Keratinocyte (primary cell): Measurements from ENCODE around the gene SCNN1B. TPM values are rescaled to one million over a fixed set of nuclear protein-coding genes. Genes with fewer than 3 reads are reported as not detected.

Source experiments
- DNase-seq: peaks from one replicate; pipeline ENCODE4 v3.0.0-alpha.2; 2011; ENCODE audit warnings: low read depth, missing footprints, low spot score
- FAIRE-seq: peaks from 2 replicates; lab custom pipeline; 2011; peaks lifted over from hg19 to GRCh38; lab: Jason Lieb, UNC
- H2AFZ ChIP-seq: 2 replicates; pipeline ENCODE4 v1.6.0; 2012; ENCODE audit warnings: low read length, control low read depth, inconsistent platforms; ENCODE audit not compliant: control insufficient read depth
- H3K27ac ChIP-seq: 2 replicates; pipeline ENCODE4 v1.5.1; 2011; ENCODE audit warnings: low read length; ENCODE audit not compliant: control insufficient read depth, insufficient read depth
- H3K27me3 ChIP-seq: 3 replicates; pipeline ENCODE4 v1.6.0; 2011; ENCODE audit warnings: low read length; ENCODE audit not compliant: control insufficient read depth, insufficient read depth; ENCODE audit errors: extremely low read depth
- H3K36me3 ChIP-seq, 2 experiments: 2 replicates in 1 of 2; 3 replicates in 1 of 2; pipeline ENCODE4 v1.5.1; 2011; ENCODE audit warnings: low read length in 2 of 2, mild to moderate bottlenecking in 1 of 2; ENCODE audit not compliant: control insufficient read depth in 2 of 2, insufficient read depth in 2 of 2; ENCODE audit errors: extremely low read depth in 1 of 2
- H3K4me1 ChIP-seq: 3 replicates; pipeline ENCODE4 v1.5.1; 2011; ENCODE audit warnings: low read length; ENCODE audit not compliant: control insufficient read depth, insufficient read depth; ENCODE audit errors: extremely low read depth
- H3K4me2 ChIP-seq: 3 replicates; pipeline ENCODE4 v1.6.0; 2011; ENCODE audit warnings: low read depth, low read length; ENCODE audit not compliant: control insufficient read depth, insufficient read depth; ENCODE audit errors: extremely low read depth
- H3K4me3 ChIP-seq, 3 experiments: fragments of 200-600 bp in 1 of 3; sonication (generic) in 1 of 3; 2 replicates in 2 of 3; 3 replicates in 1 of 3; pipeline ENCODE4 v1.5.1; 2011 to 2016; ENCODE audit warnings: low read length in 3 of 3, mild to moderate bottlenecking in 3 of 3, control low read depth in 2 of 3, inconsistent platforms in 1 of 3, low read depth in 1 of 3, mixed read lengths in 1 of 3, mixed run types in 1 of 3, moderate library complexity in 1 of 3; ENCODE audit not compliant: control insufficient read depth in 2 of 3, insufficient read depth in 2 of 3; ENCODE audit errors: extremely low read depth in 1 of 3
- H3K79me2 ChIP-seq: 2 replicates; pipeline ENCODE4 v1.6.0; 2012; ENCODE audit warnings: low read length; ENCODE audit not compliant: control insufficient read depth, insufficient read depth
- H3K9ac ChIP-seq: 3 replicates; pipeline ENCODE4 v1.6.0; 2011; ENCODE audit warnings: low read length; ENCODE audit not compliant: control insufficient read depth, insufficient read depth; ENCODE audit errors: extremely low read depth
- H3K9me1 ChIP-seq: 3 replicates; pipeline ENCODE4 v1.6.0; 2011; ENCODE audit warnings: low read length; ENCODE audit not compliant: control insufficient read depth, insufficient read depth; ENCODE audit errors: extremely low read depth
- H3K9me3 ChIP-seq: 2 replicates; pipeline ENCODE4 v1.5.1; 2012; ENCODE audit warnings: low read depth, low read length; ENCODE audit not compliant: control insufficient read depth
- H4K20me1 ChIP-seq: 3 replicates; pipeline ENCODE4 v1.6.0; 2011; ENCODE audit warnings: low read length; ENCODE audit not compliant: control insufficient read depth, insufficient read depth; ENCODE audit errors: extremely low read depth
- EZH2 ChIP-seq: IDR thresholded peaks from one replicate; pipeline ENCODE4 v1.6.1; 2012; ENCODE audit warnings: inconsistent platforms, mild to moderate bottlenecking, low read length, moderate library complexity
- dilution Hi-C: fragments of 300-500 bp; cut with MboI; formaldehyde crosslinking; loops from one replicate; pipeline ENCODE4 v1.7.0; 2020; ENCODE audit warnings: low sequenced_read_pairs; ENCODE audit not compliant: extremely low pct_ligation_motif_present
- polyA plus RNA-seq, 5 experiments: library from polyadenylated mRNA; depleted of rRNA in 3 of 5; stranded (reverse) in 3 of 5; stranded (forward) in 1 of 5; unstranded in 1 of 5; fragments of >200 nt; gene quantifications; 1 replicate in 1 of 5; 2 replicates in 3 of 5; 3 replicates in 1 of 5; pipeline versions ENCODE4 v1.2.1 to v1.2.3, GENCODE V29; 2011 to 2012; ENCODE audit warnings: missing spikeins in 2 of 5, low read depth in 1 of 5, low replicate concordance in 1 of 5
- TF ChIP-seq, protein P1 (sequence below), 3 experiments: IDR thresholded peaks in 1 of 3; conservative IDR thresholded peaks in 1 of 3; optimal IDR thresholded peaks in 1 of 3; 2 replicates in 2 of 3; 3 replicates in 1 of 3; pipeline versions ENCODE3 to v1.5.1; 2011; ENCODE audit warnings: low read length in 3 of 3, mild to moderate bottlenecking in 3 of 3, moderate library complexity in 2 of 3, control low read depth in 1 of 3, inconsistent platforms in 1 of 3; ENCODE audit not compliant: insufficient read depth in 2 of 3; ENCODE audit errors: extremely low read depth in 1 of 3

The SCNN1B gene
- polyA plus RNA-seq, 1 donor (not counting 4 experiments of a cell fraction or from before 2014, with no cell fraction given), result 0.92 TPM

DNA sequence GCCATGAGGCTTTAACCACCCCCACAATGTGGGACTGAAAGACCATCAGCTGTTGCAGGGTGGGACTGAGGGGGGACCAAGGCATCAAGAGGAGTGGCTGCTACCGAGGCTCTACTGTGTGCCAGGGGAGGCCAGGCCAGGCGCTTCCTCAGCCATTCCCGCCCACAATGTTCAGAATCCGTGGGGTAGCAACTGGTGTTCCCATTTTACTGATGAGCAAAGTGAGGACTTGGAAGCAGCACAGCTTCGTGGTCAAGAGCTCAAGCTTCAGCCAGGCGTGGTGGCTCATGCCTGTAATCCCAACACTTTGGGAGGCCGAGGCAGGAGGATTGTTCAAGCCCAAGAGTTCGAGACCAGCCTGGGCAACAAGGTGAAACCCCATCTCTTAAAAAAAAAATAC, 65.9 kb downstream of the SCNN1B start:
- Histone ChIP-seq H4K20me1 (no peaks in the 10 kb centered on the region), H3K27me3 (no peaks in the 10 kb centered on the region), H3K36me3 (no peaks in the 10 kb centered on the region), H3K9me1 (no peaks in the 10 kb centered on the region), H3K9ac (no peak overlapping the region), H3K4me3 (no peak overlapping the region), H3K4me2 (no peak overlapping the region), H3K79me2 (no peaks in the 10 kb centered on the region), H2AFZ (no peak overlapping the region), H3K4me1 (peaks cover 10% of the 10 kb centered on the region), H3K9me3 (no peaks in the 10 kb centered on the region), H3K27ac (no peak overlapping the region)
- FAIRE-seq (no peak), DNase-seq (no peak)
- TF ChIP-seq EZH2, result no peak
- TF ChIP-seq, protein P1, sequence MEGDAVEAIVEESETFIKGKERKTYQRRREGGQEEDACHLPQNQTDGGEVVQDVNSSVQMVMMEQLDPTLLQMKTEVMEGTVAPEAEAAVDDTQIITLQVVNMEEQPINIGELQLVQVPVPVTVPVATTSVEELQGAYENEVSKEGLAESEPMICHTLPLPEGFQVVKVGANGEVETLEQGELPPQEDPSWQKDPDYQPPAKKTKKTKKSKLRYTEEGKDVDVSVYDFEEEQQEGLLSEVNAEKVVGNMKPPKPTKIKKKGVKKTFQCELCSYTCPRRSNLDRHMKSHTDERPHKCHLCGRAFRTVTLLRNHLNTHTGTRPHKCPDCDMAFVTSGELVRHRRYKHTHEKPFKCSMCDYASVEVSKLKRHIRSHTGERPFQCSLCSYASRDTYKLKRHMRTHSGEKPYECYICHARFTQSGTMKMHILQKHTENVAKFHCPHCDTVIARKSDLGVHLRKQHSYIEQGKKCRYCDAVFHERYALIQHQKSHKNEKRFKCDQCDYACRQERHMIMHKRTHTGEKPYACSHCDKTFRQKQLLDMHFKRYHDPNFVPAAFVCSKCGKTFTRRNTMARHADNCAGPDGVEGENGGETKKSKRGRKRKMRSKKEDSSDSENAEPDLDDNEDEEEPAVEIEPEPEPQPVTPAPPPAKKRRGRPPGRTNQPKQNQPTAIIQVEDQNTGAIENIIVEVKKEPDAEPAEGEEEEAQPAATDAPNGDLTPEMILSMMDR (optimal IDR thresholded peaks at IDR 0.05 in 1 of 3, IDR thresholded peaks at IDR 0.05 in 1 of 3, conservative IDR thresholded peaks at IDR 0.05 in 1 of 3; ENCODE audit: extremely low read depth in 1 of 3, insufficient read depth in 2 of 3, low read length in 3 of 3), result no peak
- dilution Hi-C loops, result no loop called here

DNA sequence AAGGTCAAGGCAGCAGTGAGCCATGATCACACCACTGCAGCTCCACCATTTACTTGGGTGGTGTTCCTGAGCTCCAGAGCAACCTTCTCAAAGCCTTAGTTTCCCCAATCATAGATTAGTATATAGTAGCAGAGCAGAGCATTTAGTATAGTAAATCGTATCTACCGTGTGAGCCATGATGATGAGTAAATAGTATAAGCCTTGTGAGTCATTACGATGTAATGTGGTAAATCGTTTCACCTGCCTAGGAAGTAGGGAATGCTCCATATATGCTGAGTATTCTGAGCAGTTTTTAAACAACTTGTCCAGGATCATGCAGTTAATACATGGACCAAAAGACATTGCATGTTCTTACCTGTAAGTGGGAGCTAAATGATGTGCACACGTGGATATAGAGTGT, 66.4 kb downstream of the SCNN1B start:
- Histone ChIP-seq H3K36me3 (no peaks in the 10 kb centered on the region), H4K20me1 (no peaks in the 10 kb centered on the region), H3K9me1 (no peaks in the 10 kb centered on the region), H3K4me1 (peaks cover 10% of the 10 kb centered on the region), H3K9ac (no peak overlapping the region), H2AFZ (no peak overlapping the region), H3K27ac (no peak overlapping the region), H3K9me3 (no peaks in the 10 kb centered on the region), H3K79me2 (no peaks in the 10 kb centered on the region), H3K4me2 (no peak overlapping the region), H3K4me3 (no peak overlapping the region), H3K27me3 (no peaks in the 10 kb centered on the region)
- TF ChIP-seq, protein P1 (optimal IDR thresholded peaks at IDR 0.05 in 1 of 3, IDR thresholded peaks at IDR 0.05 in 1 of 3, conservative IDR thresholded peaks at IDR 0.05 in 1 of 3; ENCODE audit: extremely low read depth in 1 of 3, insufficient read depth in 2 of 3, low read length in 3 of 3), result no peak
- no peak for TF ChIP-seq EZH2
- FAIRE-seq, result peak; percentile 87
- DNase-seq, result no peak
- dilution Hi-C loops, result no loop called here
